ENCODE results near the gene LSM14B. TPM values are rescaled to one million over a fixed set of nuclear protein-coding genes. Genes with fewer than 3 reads are reported as not detected.

The LSM14B gene
- total RNA-seq, 1 experiment from 2014 or later: 51.3 TPM

- peak; percentile 22; the same call in 1 of the 2 replicates for TF ChIP-seq SIN3A (IDR thresholded peaks at IDR 0.05; ENCODE audit: low read depth)
- peak; percentile 71 for TF ChIP-seq MAX (IDR thresholded peaks at IDR 0.05)
- TF ChIP-seq POLR2A (IDR thresholded peaks at IDR 0.05; ENCODE audit: borderline replicate concordance, extremely low read depth, insufficient read depth, insufficient read length): peak; percentile 6
- TF ChIP-seq REST (IDR thresholded peaks at IDR 0.05; ENCODE audit: low read depth): no peak
- TF ChIP-seq POLR2AphosphoS5 (IDR thresholded peaks at IDR 0.05; ENCODE audit: low read depth, low read length): 0 out of 2 replicates have a peak, but pooled peaks have one; percentile 23
- TF ChIP-seq SRF (IDR thresholded peaks at IDR 0.05; ENCODE audit: low read depth): no peak
- Histone ChIP-seq H3K27ac (ENCODE audit: low read depth, low read length) (peak overlapping the region; percentile 97), H3K79me2 (ENCODE audit: insufficient read depth, low read length) (peaks cover 89% of the 10 kb centered on the region), H3K9me3 (ENCODE audit: control insufficient read depth in 1 of 2, insufficient read depth in 1 of 2, low read depth in 1 of 2, low read length in 2 of 2) (no peaks in the 10 kb centered on the region), H3K27me3 (ENCODE audit: insufficient read depth, low read length) (no peaks in the 10 kb centered on the region), H4K20me1 (ENCODE audit: insufficient read depth) (peaks cover 35% of the 10 kb centered on the region; the same call in 1 of the 2 replicates), H3K9ac (ENCODE audit: low read length) (peak overlapping the region; percentile 91), H2AFZ (ENCODE audit: low read depth, low read length, poor library complexity, severe bottlenecking) (no peak overlapping the region), H3K4me3 (replicated peaks in 1 of 2; ENCODE audit: low read depth in 1 of 2, low read length in 2 of 2) (peak overlapping the region; percentile 73 to 87), H3K4me1 (ENCODE audit: control insufficient read depth in 1 of 2, insufficient read depth in 2 of 2, low read length in 2 of 2) (peaks cover 13 to 23% of the 10 kb centered on the region in 2 experiments), H3K4me2 (ENCODE audit: low read length) (peak overlapping the region; percentile 95), H3K36me3 (ENCODE audit: control insufficient read depth in 1 of 2, insufficient read depth in 2 of 2, low read length in 2 of 2) (peaks cover 13 to 37% of the 10 kb centered on the region in 2 experiments), H3K9me2 (ENCODE audit: insufficient read depth) (no peaks in the 10 kb centered on the region)
- ATAC-seq (peak; percentile 63), DNase-seq (ENCODE audit: low read depth, low spot score) (no peak)
- POLR2A ChIA-PET: no interaction called here
- RAD21 ChIA-PET (ENCODE audit: low non-redundant PET in 1 of 2, low total read pairs in 2 of 2, uncharacterized antibody in 2 of 2, unreplicated experiment in 2 of 2): no interaction called here
- intact Hi-C loops (cut with micrococcal nuclease): no loop called here
- CTCF ChIA-PET: no interaction called here
- BruUV-seq (replicated peaks): no TSS peak
Observed at GRCh38 chr20:62143957-62144825, 21.9 kb downstream of the LSM14B start.
